Measurements from ENCODE around the gene BMP8A.
A peak's percentile ranks its signal among the peaks of the same experiment; 100 is the strongest.
"Not testable (repeated sequence)": the region's sequence is repeated elsewhere in the genome, so short reads cannot be mapped to it uniquely, and the experiment has no call there.

The BMP8A gene

GRCh38 chr1:39501666-39502065, 10.2 kb downstream of the BMP8A start:
- TF ChIP-seq SPI1 (IDR thresholded peaks at IDR 0.05; ENCODE audit: low read depth, low read length) (no peak), POLR2AphosphoS5 (IDR thresholded peaks at IDR 0.05; ENCODE audit: low read depth, low read length) (no peak), PAX5 (IDR thresholded peaks at IDR 0.05; ENCODE audit: insufficient read depth, low read length, severe bottlenecking) (no peak), POLR2A (IDR thresholded peaks at IDR 0.05; ENCODE audit: low read depth, low read length) (no peak), TAF1 (IDR thresholded peaks at IDR 0.05; ENCODE audit: low read depth, low read length) (no peak), POU2F2 (IDR thresholded peaks at IDR 0.05; ENCODE audit: low read depth, low read length) (no peak)
- no peak for DNase-seq (ENCODE audit: insufficient read length, low spot score)
- FAIRE-seq: no peak

- not testable (repeated sequence) for FAIRE-seq; DNase-seq (ENCODE audit: insufficient read length, low spot score)
These were observed 13.0 kb downstream of the BMP8A start for GRCh38 chr1:39504436-39504835.

- no peak for FAIRE-seq
- no peak for DNase-seq (ENCODE audit: insufficient read length, low spot score)
- no peak for TF ChIP-seq PAX5 (IDR thresholded peaks at IDR 0.05; ENCODE audit: insufficient read depth, low read length, severe bottlenecking)
- no peak for TF ChIP-seq POU2F2 (IDR thresholded peaks at IDR 0.05; ENCODE audit: low read depth, low read length)
- TF ChIP-seq POLR2A (IDR thresholded peaks at IDR 0.05; ENCODE audit: low read depth, low read length): no peak
- TF ChIP-seq TAF1 (IDR thresholded peaks at IDR 0.05; ENCODE audit: low read depth, low read length): no peak
- TF ChIP-seq POLR2AphosphoS5 (IDR thresholded peaks at IDR 0.05; ENCODE audit: low read depth, low read length): no peak
- no peak for TF ChIP-seq SPI1 (IDR thresholded peaks at IDR 0.05; ENCODE audit: low read depth, low read length)
These were observed 13.9 kb downstream of the BMP8A start for GRCh38 chr1:39505289-39505688.

- TF ChIP-seq POU2F2 (IDR thresholded peaks at IDR 0.05; ENCODE audit: low read depth, low read length) (no peak), POLR2AphosphoS5 (IDR thresholded peaks at IDR 0.05; ENCODE audit: low read depth, low read length) (no peak)
- FAIRE-seq: no peak
These were observed 15.9 kb downstream of the BMP8A start for GRCh38 chr1:39507230-39507928.

GRCh38 chr1:39508266-39508665, 16.8 kb downstream of the BMP8A start:
- DNase-seq (ENCODE audit: insufficient read length, low spot score) (no peak), FAIRE-seq (no peak)
- no peak for TF ChIP-seq POLR2A (IDR thresholded peaks at IDR 0.05; ENCODE audit: low read depth, low read length)
- no peak for TF ChIP-seq SPI1 (IDR thresholded peaks at IDR 0.05; ENCODE audit: low read depth, low read length)
- no peak for TF ChIP-seq TAF1 (IDR thresholded peaks at IDR 0.05; ENCODE audit: low read depth, low read length)
- TF ChIP-seq PAX5 (IDR thresholded peaks at IDR 0.05; ENCODE audit: insufficient read depth, low read length, severe bottlenecking): no peak
- no peak for TF ChIP-seq POLR2AphosphoS5 (IDR thresholded peaks at IDR 0.05; ENCODE audit: low read depth, low read length)
- TF ChIP-seq POU2F2 (IDR thresholded peaks at IDR 0.05; ENCODE audit: low read depth, low read length): no peak

More at GRCh38 chr1:39507230-39507928, 15.9 kb downstream of the BMP8A start:
- DNase-seq (ENCODE audit: insufficient read length, low spot score): no peak

- DNase-seq (ENCODE audit: insufficient read length, low spot score) (peak; percentile 53), FAIRE-seq (no peak)
- TF ChIP-seq TAF1 (IDR thresholded peaks at IDR 0.05; ENCODE audit: low read depth, low read length) (no peak), SPI1 (IDR thresholded peaks at IDR 0.05; ENCODE audit: low read depth, low read length) (no peak), PAX5 (IDR thresholded peaks at IDR 0.05; ENCODE audit: insufficient read depth, low read length, severe bottlenecking) (no peak)
These were observed 17.4 kb downstream of the BMP8A start for GRCh38 chr1:39508857-39509305.

GRCh38 chr1:39509360-39510009, 18.0 kb downstream of the BMP8A start:
- FAIRE-seq: peak; percentile 98

GRCh38 chr1:39510570-39511186, 19.2 kb downstream of the BMP8A start:
- DNase-seq (ENCODE audit: insufficient read length, low spot score); FAIRE-seq: not testable (repeated sequence)

More at GRCh38 chr1:39509360-39510009, 18.0 kb downstream of the BMP8A start:
- TF ChIP-seq SPI1 (IDR thresholded peaks at IDR 0.05; ENCODE audit: low read depth, low read length) (0 out of 2 replicates have a peak, but pooled peaks have one; percentile 34), PAX5 (IDR thresholded peaks at IDR 0.05; ENCODE audit: insufficient read depth, low read length, severe bottlenecking) (no peak)
- peak; percentile 46 for DNase-seq (ENCODE audit: insufficient read length, low spot score)

GRCh38 chr1:39511477-39511876, 20.0 kb downstream of the BMP8A start:
- peak; percentile 33 for FAIRE-seq
- not testable (repeated sequence) for DNase-seq (ENCODE audit: insufficient read length, low spot score)

GRCh38 chr1:39512234-39512847, 20.9 kb downstream of the BMP8A start:
- peak; percentile 91 for FAIRE-seq
- DNase-seq (ENCODE audit: insufficient read length, low spot score): not testable (repeated sequence)

GRCh38 chr1:39514710-39515124, 23.3 kb downstream of the BMP8A start:
- DNase-seq (ENCODE audit: insufficient read length, low spot score): not testable (repeated sequence)
- peak; percentile 97 for FAIRE-seq

GRCh38 chr1:39515131-39516086, 24.0 kb downstream of the BMP8A start:
- FAIRE-seq; DNase-seq (ENCODE audit: insufficient read length, low spot score): not testable (repeated sequence)

- not testable (repeated sequence) for DNase-seq (ENCODE audit: insufficient read length, low spot score); FAIRE-seq
These were observed 25.4 kb downstream of the BMP8A start for GRCh38 chr1:39516841-39517240.

GRCh38 chr1:39517936-39518335, 26.5 kb downstream of the BMP8A start:
- FAIRE-seq; DNase-seq (ENCODE audit: insufficient read length, low spot score): not testable (repeated sequence)

- peak; percentile 16 for FAIRE-seq
These were observed 27.9 kb downstream of the BMP8A start for GRCh38 chr1:39519376-39519775.

More at GRCh38 chr1:39519376-39519775, 27.9 kb downstream of the BMP8A start:
- DNase-seq (ENCODE audit: insufficient read length, low spot score): not testable (repeated sequence)
